Hematopoietic multipotent progenitor cell (in vitro differentiated cells): ENCODE results near the gene IGSF3. TPM values are rescaled to one million over a fixed set of nuclear protein-coding genes. Genes with fewer than 3 reads are reported as not detected.
"Not testable (repeated sequence)": the region's sequence is repeated elsewhere in the genome, so short reads cannot be mapped to it uniquely, and the experiment has no call there.

Source experiments
- DNase-seq, 3 donors: peaks; one replicate each; pipeline ENCODE4 v3.0.0-alpha.2; 2011 to 2015; ENCODE audit warnings: low read depth in 2 of 3, low spot score in 2 of 3
- total RNA-seq: library from RNA; depleted of rRNA; stranded (reverse); fragments of >200 nt; gene quantifications from one replicate; pipeline ENCODE4 v1.2.3, GENCODE V29; 2012

The IGSF3 gene
- total RNA-seq, 1 donor, result 0.27 TPM

- DNase-seq, result no peak
These were observed 3.1 kb downstream of the IGSF3 start for GRCh38 chr1:116664366-116664977.

GRCh38 chr1:116663821-116664220 is 3.7 kb downstream of the IGSF3 start:
- DNase-seq, result no peak

GRCh38 chr1:116661633-116662032 is 5.9 kb downstream of the IGSF3 start:
- DNase-seq, result no peak

- not testable (repeated sequence) for DNase-seq
These were observed 8.9 kb downstream of the IGSF3 start for GRCh38 chr1:116658645-116659044.

- DNase-seq, result not testable (repeated sequence)
These were observed 9.7 kb downstream of the IGSF3 start for GRCh38 chr1:116657836-116658235.

- DNase-seq, result no peak
These were observed 13.2 kb downstream of the IGSF3 start for GRCh38 chr1:116654351-116654750.

- not testable (repeated sequence) for DNase-seq
These were observed 14.9 kb downstream of the IGSF3 start for GRCh38 chr1:116652598-116652997.

GRCh38 chr1:116650781-116651180 is 16.8 kb downstream of the IGSF3 start:
- not testable (repeated sequence) for DNase-seq

GRCh38 chr1:116649041-116649440 is 18.5 kb downstream of the IGSF3 start:
- DNase-seq, result not testable (repeated sequence)

- DNase-seq, result not testable (repeated sequence)
These were observed 19.2 kb downstream of the IGSF3 start for GRCh38 chr1:116648325-116648724.

- not testable (repeated sequence) for DNase-seq
These were observed 20.3 kb downstream of the IGSF3 start for GRCh38 chr1:116647186-116647585.

GRCh38 chr1:116646673-116647170 is 20.8 kb downstream of the IGSF3 start:
- peak in 1 of 3 donors; percentile 26 for DNase-seq

- DNase-seq, result not testable (repeated sequence)
These were observed 21.5 kb downstream of the IGSF3 start for GRCh38 chr1:116645802-116646672.

GRCh38 chr1:116644993-116645392 is 22.5 kb downstream of the IGSF3 start:
- DNase-seq, result not testable (repeated sequence)

GRCh38 chr1:116644096-116644495 is 23.4 kb downstream of the IGSF3 start:
- not testable (repeated sequence) for DNase-seq

GRCh38 chr1:116643281-116643751 is 24.2 kb downstream of the IGSF3 start:
- not testable (repeated sequence) for DNase-seq

GRCh38 chr1:116642311-116643280 is 24.9 kb downstream of the IGSF3 start:
- DNase-seq, result not testable (repeated sequence)

- DNase-seq, result not testable (repeated sequence)
These were observed 29.9 kb downstream of the IGSF3 start for GRCh38 chr1:116637583-116637982.

GRCh38 chr1:116636584-116636983 is 30.9 kb downstream of the IGSF3 start:
- DNase-seq, result not testable (repeated sequence)

- not testable (repeated sequence) for DNase-seq
These were observed 33.1 kb downstream of the IGSF3 start for GRCh38 chr1:116634386-116634785.
